Astrocyte of the spinal cord (primary cell): ENCODE data around the gene PLAAT2.
A peak's percentile ranks its signal among the peaks of the same experiment; 100 is the strongest.
"Not testable (repeated sequence)": the region's sequence is repeated elsewhere in the genome, so short reads cannot be mapped to it uniquely, and the experiment has no call there.

Source experiments
- DNase-seq: peaks from one replicate; pipeline ENCODE4 v3.0.0; 2011; ENCODE audit warnings: low read depth, low spot score
- H3K4me3 ChIP-seq: 2 replicates; pipeline ENCODE4 v1.5.1; 2011; ENCODE audit warnings: low read depth, mild to moderate bottlenecking, low read length, moderate library complexity
- CTCF ChIP-seq: IDR thresholded peaks from 2 replicates; pipeline ENCODE4 v1.5.1; 2012; ENCODE audit warnings: low read depth, mild to moderate bottlenecking, low read length, inconsistent platforms
- in situ Hi-C: cut with HindIII; loops from 2 replicates; pipeline ENCODE4 v1.10.0; 2017; ENCODE audit warnings: low sequenced_read_pairs

The PLAAT2 gene

GRCh38 chr11:63592975-63593395 lies 29.8 kb upstream of the PLAAT2 start:
- peak; percentile 78 for TF ChIP-seq CTCF
- no peak overlapping the region for H3K4me3 ChIP-seq
- in situ Hi-C loops = no loop called here
- DNase-seq = peak; percentile 30

GRCh38 chr11:63590024-63590788 lies 27.0 kb upstream of the PLAAT2 start:
- in situ Hi-C loops = no loop called here
- no peak overlapping the region for H3K4me3 ChIP-seq
- DNase-seq = no peak
- no peak for TF ChIP-seq CTCF

DNA sequence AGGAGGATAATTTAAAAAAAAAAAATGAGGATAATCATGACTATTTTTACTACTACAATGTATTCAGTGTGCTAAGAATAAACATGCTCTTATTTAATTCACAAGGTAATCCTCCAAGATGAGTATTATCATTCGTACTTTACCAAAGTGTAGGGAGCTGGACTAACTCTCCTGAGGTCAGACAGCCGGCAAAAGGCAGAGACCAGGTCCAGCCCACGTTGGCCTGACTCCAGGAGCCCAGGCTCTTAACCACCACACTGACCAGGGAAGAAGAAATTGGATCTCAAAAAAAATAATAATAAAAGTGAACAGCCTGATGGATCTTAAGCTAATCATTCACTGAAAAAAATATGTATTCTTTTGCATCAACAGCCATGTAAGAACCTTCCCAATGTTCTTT lies 25.8 kb upstream of the PLAAT2 start:
- in situ Hi-C loops = no loop called here
- no peak overlapping the region for H3K4me3 ChIP-seq
- DNase-seq = no peak
- no peak for TF ChIP-seq CTCF

DNA sequence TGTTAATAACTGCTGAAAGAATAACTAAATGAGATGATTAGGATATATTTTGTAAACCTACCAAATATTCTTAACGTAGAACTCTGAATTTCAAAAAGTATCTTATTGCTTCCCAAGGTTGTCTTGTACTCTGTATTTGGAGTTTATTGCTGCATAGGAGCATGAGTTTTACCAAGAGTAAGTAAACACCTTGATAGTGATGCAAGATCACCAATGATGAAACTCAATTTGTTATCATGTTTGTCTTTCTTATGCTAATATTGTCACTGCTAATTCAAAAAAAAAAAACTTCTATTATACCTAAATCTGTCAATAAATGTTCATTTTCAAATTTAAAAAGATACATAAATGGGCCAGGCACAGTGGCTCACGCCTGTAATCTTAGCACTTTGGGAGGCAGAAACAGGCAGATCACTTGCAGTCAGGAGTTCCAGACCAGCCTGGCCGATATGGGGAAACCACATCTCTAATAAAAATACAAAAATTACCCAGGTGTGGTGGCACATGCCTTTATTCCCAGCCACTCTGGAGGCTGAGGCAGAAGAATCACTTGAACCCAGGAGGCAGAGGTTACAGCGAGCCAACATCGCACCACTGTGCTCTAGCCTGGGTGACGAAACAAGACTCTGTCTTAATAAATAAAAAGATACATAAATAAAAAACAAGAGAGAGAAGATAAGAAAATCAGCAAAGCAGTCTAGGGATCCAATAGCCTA lies 23.4 kb upstream of the PLAAT2 start:
- no peak overlapping the region for H3K4me3 ChIP-seq
- in situ Hi-C loops = no loop called here
- TF ChIP-seq CTCF = no peak
- no peak for DNase-seq

DNA sequence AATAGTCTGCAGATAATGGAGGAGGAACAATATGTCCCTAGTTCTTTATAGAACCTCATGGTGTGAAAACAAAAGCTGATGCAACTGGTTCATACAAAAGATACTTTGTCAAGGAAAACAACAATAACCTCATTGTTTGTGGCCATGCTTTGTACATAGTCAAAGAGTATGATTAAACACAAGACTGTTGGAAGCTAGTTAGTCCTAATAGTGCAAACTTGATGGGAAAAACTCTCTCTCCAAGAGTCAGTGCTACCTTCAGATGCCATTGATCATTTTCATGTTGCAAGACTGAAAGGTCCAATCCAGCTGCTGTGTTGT lies 20.1 kb upstream of the PLAAT2 start:
- in situ Hi-C loops = no loop called here
- no peak overlapping the region for H3K4me3 ChIP-seq
- no peak for TF ChIP-seq CTCF
- DNase-seq = no peak

DNA sequence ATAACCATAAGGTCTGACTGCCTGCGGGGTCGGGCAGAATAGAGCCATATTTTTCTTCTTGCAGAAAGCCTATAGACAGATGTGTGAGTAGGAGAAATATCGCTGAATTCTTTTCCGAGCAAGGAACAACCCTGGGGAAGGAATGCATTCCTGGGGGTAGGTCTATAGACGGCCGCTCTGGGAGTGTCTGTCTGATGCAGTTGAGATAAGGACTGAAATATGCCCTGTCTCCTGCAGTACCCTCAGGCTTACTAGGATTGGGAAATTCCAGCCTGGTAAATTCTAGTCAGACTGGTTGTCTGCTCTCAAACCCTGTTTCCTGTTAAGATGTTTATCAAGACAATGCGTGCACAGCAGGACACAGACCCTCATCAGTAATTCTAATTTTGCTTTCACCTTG lies 18.0 kb upstream of the PLAAT2 start:
- in situ Hi-C loops, DNase-seq, H3K4me3 ChIP-seq: not testable (repeated sequence)

DNA sequence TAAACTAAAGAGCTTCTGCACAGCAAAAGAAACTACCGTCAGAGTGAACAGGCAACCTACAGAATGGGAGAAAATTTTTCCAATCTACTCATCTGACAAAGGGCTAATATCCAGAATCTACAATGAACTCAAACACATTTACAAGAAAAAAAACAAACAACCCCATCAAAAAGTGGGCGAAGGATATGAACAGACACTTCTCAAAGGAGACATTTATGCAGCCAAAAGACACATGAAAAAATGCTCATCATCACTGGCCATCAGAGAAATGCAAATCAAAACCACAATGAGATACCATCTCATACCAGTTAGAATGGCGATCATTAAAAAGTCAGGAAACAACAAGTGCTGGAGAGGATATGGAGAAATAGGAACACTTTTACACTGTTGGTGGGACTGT lies 15.7 kb upstream of the PLAAT2 start:
- H3K4me3 ChIP-seq, DNase-seq, in situ Hi-C loops: not testable (repeated sequence)
